Measurements from ENCODE around the gene EXOC3L4.

EXOC3L4 gene

GRCh38 chr14:103134405-103134804, 39.9 kb downstream of the EXOC3L4 start:
- TF ChIP-seq FOXP2 (optimal IDR thresholded peaks at IDR 0.05; ENCODE audit: borderline replicate concordance, extremely low read depth, extremely low read length, insufficient read depth) (no peak), SIN3A (IDR thresholded peaks at IDR 0.05; ENCODE audit: borderline replicate concordance, insufficient read depth, low read length) (no peak), REST (IDR thresholded peaks at IDR 0.05; ENCODE audit: insufficient read depth in 1 of 2, low read depth in 2 of 2, low read length in 2 of 2) (no peak), TAF1 (IDR thresholded peaks at IDR 0.05; ENCODE audit: borderline replicate concordance, insufficient read depth, low read length) (no peak), POLR2AphosphoS5 (IDR thresholded peaks at IDR 0.05; ENCODE audit: low read depth, low read length) (no peak)

GRCh38 chr14:103134919-103135318, 40.4 kb downstream of the EXOC3L4 start:
- TF ChIP-seq TAF1 (IDR thresholded peaks at IDR 0.05; ENCODE audit: borderline replicate concordance, insufficient read depth, low read length) (no peak), SIN3A (IDR thresholded peaks at IDR 0.05; ENCODE audit: borderline replicate concordance, insufficient read depth, low read length) (no peak), REST (IDR thresholded peaks at IDR 0.05; ENCODE audit: insufficient read depth in 1 of 2, low read depth in 2 of 2, low read length in 2 of 2) (no peak), POLR2AphosphoS5 (IDR thresholded peaks at IDR 0.05; ENCODE audit: low read depth, low read length) (no peak), FOXP2 (optimal IDR thresholded peaks at IDR 0.05; ENCODE audit: borderline replicate concordance, extremely low read depth, extremely low read length, insufficient read depth) (no peak)

- TF ChIP-seq FOXP2 (optimal IDR thresholded peaks at IDR 0.05; ENCODE audit: borderline replicate concordance, extremely low read depth, extremely low read length, insufficient read depth) (no peak), SIN3A (IDR thresholded peaks at IDR 0.05; ENCODE audit: borderline replicate concordance, insufficient read depth, low read length) (no peak), TAF1 (IDR thresholded peaks at IDR 0.05; ENCODE audit: borderline replicate concordance, insufficient read depth, low read length) (no peak), POLR2AphosphoS5 (IDR thresholded peaks at IDR 0.05; ENCODE audit: low read depth, low read length) (no peak)
Observed at GRCh38 chr14:103135333-103136260, 41.1 kb downstream of the EXOC3L4 start.

- TF ChIP-seq REST (IDR thresholded peaks at IDR 0.05; ENCODE audit: insufficient read depth in 1 of 2, low read depth in 2 of 2, low read length in 2 of 2) (no peak), POLR2AphosphoS5 (IDR thresholded peaks at IDR 0.05; ENCODE audit: low read depth, low read length) (no peak), TAF1 (IDR thresholded peaks at IDR 0.05; ENCODE audit: borderline replicate concordance, insufficient read depth, low read length) (no peak), SIN3A (IDR thresholded peaks at IDR 0.05; ENCODE audit: borderline replicate concordance, insufficient read depth, low read length) (no peak), FOXP2 (optimal IDR thresholded peaks at IDR 0.05; ENCODE audit: borderline replicate concordance, extremely low read depth, extremely low read length, insufficient read depth) (no peak)
Observed at GRCh38 chr14:103136388-103137271, 42.1 kb downstream of the EXOC3L4 start.

GRCh38 chr14:103137689-103138300, 43.3 kb downstream of the EXOC3L4 start:
- no peak for TF ChIP-seq REST (IDR thresholded peaks at IDR 0.05; ENCODE audit: insufficient read depth in 1 of 2, low read depth in 2 of 2, low read length in 2 of 2)
- no peak for TF ChIP-seq SIN3A (IDR thresholded peaks at IDR 0.05; ENCODE audit: borderline replicate concordance, insufficient read depth, low read length)
- TF ChIP-seq TAF1 (IDR thresholded peaks at IDR 0.05; ENCODE audit: borderline replicate concordance, insufficient read depth, low read length): no peak
- TF ChIP-seq FOXP2 (optimal IDR thresholded peaks at IDR 0.05; ENCODE audit: borderline replicate concordance, extremely low read depth, extremely low read length, insufficient read depth): no peak
